Tibial nerve (tissue), 4 donors: ENCODE data around the gene UBR4. TPM values are rescaled to one million over a fixed set of nuclear protein-coding genes. Genes with fewer than 3 reads are reported as not detected.

Source experiments
- DNase-seq, 2 donors: peaks; one replicate each; pipeline ENCODE4 v3.0.0-alpha.2; 2019; ENCODE audit warnings: low spot score in 2 of 2
- H3K27ac ChIP-seq, 4 donors: fragments of 200-600 bp; sonication (generic) in 3 of 4; one replicate each; pipeline ENCODE4 v1.5.1; 2017 to 2019; ENCODE audit warnings: mild to moderate bottlenecking in 1 of 4
- H3K27me3 ChIP-seq, 2 donors: fragments of 200-600 bp; sonication (generic) in 1 of 2; one replicate each; pipeline versions ENCODE4 v1.5.1 to v1.6.0; 2017 to 2019
- H3K36me3 ChIP-seq, 3 donors: fragments of 200-600 bp; sonication (generic); one replicate each; pipeline ENCODE4 v1.5.1; 2018 to 2019
- H3K4me1 ChIP-seq, 4 donors: fragments of 200-600 bp; sonication (generic) in 3 of 4; one replicate each; pipeline ENCODE4 v1.5.1; 2017 to 2019
- H3K4me3 ChIP-seq, 4 donors: fragments of 200-600 bp; sonication (generic) in 3 of 4; one replicate each; pipeline ENCODE4 v1.5.1; 2017 to 2019; ENCODE audit warnings: mild to moderate bottlenecking in 1 of 4, moderate library complexity in 1 of 4
- H3K9me3 ChIP-seq, 4 donors: fragments of 200-600 bp; sonication (generic) in 3 of 4; one replicate each; pipeline ENCODE4 v1.5.1; 2017 to 2019
- EP300 ChIP-seq, 2 donors: sonication (generic); formaldehyde crosslinking; IDR thresholded peaks; one replicate each; pipeline ENCODE4 v1.6.1; 2017; ENCODE audit warnings: antibody characterized with exemption in 2 of 2, mild to moderate bottlenecking in 1 of 2
- POLR2A ChIP-seq, 2 donors: fragments of 450-650 bp; IDR thresholded peaks; one replicate each; pipeline ENCODE4 v1.6.1; 2017; ENCODE audit warnings: antibody characterized with exemption in 2 of 2, mild to moderate bottlenecking in 2 of 2, moderate library complexity in 2 of 2
- WGBS, 2 donors: methylation state at CpG; one replicate each; pipeline ENCODE4 v1.1.5; 2018; 5-methylcytosine and 5-hydroxymethylcytosine counted together
- total RNA-seq, 4 donors: library from RNA; depleted of rRNA; stranded (reverse); fragments of >200 nt; gene quantifications; one replicate each; pipeline ENCODE4 v1.1.0, GENCODE V29; 2016
- TF ChIP-seq, protein P1 (sequence below), 5 experiments: fragments of 200-600 bp in 3 of 5; fragments of 450-650 bp in 2 of 5; sonication (generic) in 3 of 5; IDR thresholded peaks; one replicate each; pipeline ENCODE4 v1.5.1; 2016 to 2019; ENCODE audit warnings: antibody characterized with exemption in 5 of 5, mild to moderate bottlenecking in 3 of 5, moderate library complexity in 2 of 5

Gene UBR4
- total RNA-seq, 4 donors from 2014 or later = 107 to 190 (median 142) TPM

GRCh38 chr1:19163261-19163660 is 46.8 kb downstream of the UBR4 start:
- H3K27me3 ChIP-seq = no peaks in the 10 kb centered on the region
- no peak overlapping the region for H3K27ac ChIP-seq
- no peak overlapping the region for H3K4me3 ChIP-seq
- no peaks in the 10 kb centered on the region for H3K4me1 ChIP-seq
- 88 to 90% methylated on average over 1 of the region's 1 CpG for WGBS, 2 donors
- no peaks in the 10 kb centered on the region for H3K9me3 ChIP-seq
- TF ChIP-seq, protein P1, sequence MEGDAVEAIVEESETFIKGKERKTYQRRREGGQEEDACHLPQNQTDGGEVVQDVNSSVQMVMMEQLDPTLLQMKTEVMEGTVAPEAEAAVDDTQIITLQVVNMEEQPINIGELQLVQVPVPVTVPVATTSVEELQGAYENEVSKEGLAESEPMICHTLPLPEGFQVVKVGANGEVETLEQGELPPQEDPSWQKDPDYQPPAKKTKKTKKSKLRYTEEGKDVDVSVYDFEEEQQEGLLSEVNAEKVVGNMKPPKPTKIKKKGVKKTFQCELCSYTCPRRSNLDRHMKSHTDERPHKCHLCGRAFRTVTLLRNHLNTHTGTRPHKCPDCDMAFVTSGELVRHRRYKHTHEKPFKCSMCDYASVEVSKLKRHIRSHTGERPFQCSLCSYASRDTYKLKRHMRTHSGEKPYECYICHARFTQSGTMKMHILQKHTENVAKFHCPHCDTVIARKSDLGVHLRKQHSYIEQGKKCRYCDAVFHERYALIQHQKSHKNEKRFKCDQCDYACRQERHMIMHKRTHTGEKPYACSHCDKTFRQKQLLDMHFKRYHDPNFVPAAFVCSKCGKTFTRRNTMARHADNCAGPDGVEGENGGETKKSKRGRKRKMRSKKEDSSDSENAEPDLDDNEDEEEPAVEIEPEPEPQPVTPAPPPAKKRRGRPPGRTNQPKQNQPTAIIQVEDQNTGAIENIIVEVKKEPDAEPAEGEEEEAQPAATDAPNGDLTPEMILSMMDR (IDR thresholded peaks at IDR 0.05) = no peak
- TF ChIP-seq EP300 (IDR thresholded peaks at IDR 0.05) (no peak), POLR2A (IDR thresholded peaks at IDR 0.05) (no peak)
- peaks cover 0 to 100% (median 47%) of the 10 kb centered on the region in 3 donors for H3K36me3 ChIP-seq
- DNase-seq = no peak

DNA sequence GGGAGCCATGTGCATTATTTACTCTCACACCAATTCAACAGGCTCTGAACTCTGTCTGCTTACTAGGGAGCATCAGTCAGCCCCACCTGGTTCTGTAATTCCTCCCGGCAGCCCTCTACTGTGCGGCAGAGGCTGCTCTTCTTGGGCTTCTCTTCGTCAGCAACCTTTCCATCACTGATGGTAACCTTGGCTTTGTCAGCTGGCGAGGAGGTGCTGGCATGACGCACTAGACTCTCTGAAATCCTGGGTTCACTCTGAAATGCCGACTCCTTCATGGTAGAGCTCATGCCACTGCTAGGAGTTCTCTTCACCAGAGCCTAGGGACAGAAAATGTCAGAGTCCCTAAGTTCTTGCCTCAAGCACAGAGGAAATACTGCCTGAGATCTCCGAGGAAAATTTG is 49.2 kb downstream of the UBR4 start:
- 91 to 92% methylated on average over 7 of the region's 7 CpGs for WGBS, 2 donors
- Histone ChIP-seq H3K4me1 (no peaks in the 10 kb centered on the region), H3K27me3 (no peaks in the 10 kb centered on the region), H3K9me3 (no peaks in the 10 kb centered on the region), H3K27ac (no peak overlapping the region), H3K4me3 (no peak overlapping the region), H3K36me3 (peaks cover 0 to 100% (median 61%) of the 10 kb centered on the region in 3 donors)
- DNase-seq = no peak
- no peak for TF ChIP-seq EP300 (IDR thresholded peaks at IDR 0.05)
- TF ChIP-seq POLR2A (IDR thresholded peaks at IDR 0.05) = no peak
- TF ChIP-seq, protein P1 (IDR thresholded peaks at IDR 0.05) = no peak

- TF ChIP-seq EP300 (IDR thresholded peaks at IDR 0.05) = no peak
- no peak for TF ChIP-seq POLR2A (IDR thresholded peaks at IDR 0.05)
- TF ChIP-seq, protein P1 (IDR thresholded peaks at IDR 0.05) = no peak
- peak overlapping the region in 1 of 4 donors; percentile 14 for H3K27ac ChIP-seq
- H3K27me3 ChIP-seq = no peaks in the 10 kb centered on the region
- WGBS, 2 donors = 86 to 87% methylated on average over 8 of the region's 8 CpGs
- H3K36me3 ChIP-seq = peaks cover 6 to 100% (median 62%) of the 10 kb centered on the region in 3 donors
- no peak overlapping the region for H3K4me3 ChIP-seq
- DNase-seq = no peak
- no peaks in the 10 kb centered on the region for H3K9me3 ChIP-seq
- H3K4me1 ChIP-seq = no peaks in the 10 kb centered on the region
Measured at GRCh38 chr1:19157653-19158052, 52.4 kb downstream of the UBR4 start.

DNA sequence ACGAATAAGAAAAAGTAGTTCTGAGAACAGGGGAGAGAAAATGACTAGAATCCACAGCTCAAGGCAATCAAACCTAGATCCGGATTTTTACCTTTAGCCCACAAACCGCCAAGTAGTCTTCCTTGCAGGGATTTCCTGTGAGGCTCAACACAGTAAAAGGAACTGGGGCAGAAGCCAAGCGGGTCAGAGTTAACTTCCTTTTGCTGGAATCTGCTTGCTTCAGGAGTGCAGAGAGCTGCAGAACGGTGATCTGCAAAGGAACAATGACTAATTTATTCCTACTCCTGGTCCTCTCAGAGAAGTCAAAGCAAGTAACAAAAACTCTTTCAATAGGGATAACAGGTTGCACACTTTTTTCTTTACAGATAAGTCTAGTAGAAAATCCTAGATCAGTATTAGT is 53.4 kb downstream of the UBR4 start:
- H3K4me1 ChIP-seq = no peaks in the 10 kb centered on the region
- peaks cover 6 to 100% (median 61%) of the 10 kb centered on the region in 3 donors for H3K36me3 ChIP-seq
- TF ChIP-seq EP300 (IDR thresholded peaks at IDR 0.05) = peak in 1 of 2 donors; percentile 70
- TF ChIP-seq, protein P1 (IDR thresholded peaks at IDR 0.05) = no peak
- no peaks in the 10 kb centered on the region for H3K27me3 ChIP-seq
- H3K4me3 ChIP-seq = no peak overlapping the region
- WGBS, 2 donors = 45 to 56% methylated on average over 5 of the region's 5 CpGs
- peak overlapping the region in 1 of 4 donors; percentile 14 for H3K27ac ChIP-seq
- peak in 1 of 2 donors; percentile 42 for DNase-seq
- H3K9me3 ChIP-seq = no peaks in the 10 kb centered on the region

GRCh38 chr1:19154876-19155275 is 55.2 kb downstream of the UBR4 start:
- TF ChIP-seq POLR2A (IDR thresholded peaks at IDR 0.05) (no peak), EP300 (IDR thresholded peaks at IDR 0.05) (no peak)
- TF ChIP-seq, protein P1 (IDR thresholded peaks at IDR 0.05) = no peak
- Histone ChIP-seq H3K27me3 (no peaks in the 10 kb centered on the region), H3K4me1 (no peaks in the 10 kb centered on the region), H3K27ac (no peak overlapping the region), H3K36me3 (peaks cover 6 to 100% (median 51%) of the 10 kb centered on the region in 3 donors), H3K4me3 (no peak overlapping the region), H3K9me3 (no peaks in the 10 kb centered on the region)
- DNase-seq = no peak
- WGBS, 2 donors = 88 to 91% methylated on average over 7 of the region's 7 CpGs
